ENCODE results near the gene LSR. TPM values are rescaled to one million over a fixed set of nuclear protein-coding genes. Genes with fewer than 3 reads are reported as not detected.

The LSR gene
- total RNA-seq, 2 experiments from 2014 or later = 20.0 to 20.6 TPM

GRCh38 chr19:35260694-35261304 is 12.0 kb downstream of the LSR start:
- intact Hi-C loops (cut with micrococcal nuclease) = loop anchor here (10.0 kb wide), 1 partner anchor 116 kb away; the partner anchor contains the start of gene FXYD7
- no peak for TF ChIP-seq CTCF (IDR thresholded peaks at IDR 0.05)
- H3K36me3 Mint-ChIP-seq (ENCODE audit: low read depth) = peaks cover 3% of the 10 kb centered on the region
- peaks cover 29% of the 10 kb centered on the region for H3K4me1 Mint-ChIP-seq (ENCODE audit: low read depth)
- H3K9me3 Mint-ChIP-seq = no peaks in the 10 kb centered on the region
- DNase-seq (no peak), ATAC-seq (no peak)
- ChIA-PET CTCF (no interaction called here), POLR2A (interaction anchor here (1.5 to 2.3 kb wide), 2 partner anchors 10 to 13 kb away, joined by 3 to 7 read pairs; no protein-coding TSS in a partner anchor)
- H3K27ac Mint-ChIP-seq = peak overlapping the region; percentile 57
- no peak overlapping the region for H3K4me3 Mint-ChIP-seq
- H3K27me3 Mint-ChIP-seq = no peaks in the 10 kb centered on the region

- CTCF ChIA-PET = no interaction called here
- peak overlapping the region; percentile 57 for H3K27ac Mint-ChIP-seq
Measured at GRCh38 chr19:35261356-35262100, 12.7 kb downstream of the LSR start.

DNA sequence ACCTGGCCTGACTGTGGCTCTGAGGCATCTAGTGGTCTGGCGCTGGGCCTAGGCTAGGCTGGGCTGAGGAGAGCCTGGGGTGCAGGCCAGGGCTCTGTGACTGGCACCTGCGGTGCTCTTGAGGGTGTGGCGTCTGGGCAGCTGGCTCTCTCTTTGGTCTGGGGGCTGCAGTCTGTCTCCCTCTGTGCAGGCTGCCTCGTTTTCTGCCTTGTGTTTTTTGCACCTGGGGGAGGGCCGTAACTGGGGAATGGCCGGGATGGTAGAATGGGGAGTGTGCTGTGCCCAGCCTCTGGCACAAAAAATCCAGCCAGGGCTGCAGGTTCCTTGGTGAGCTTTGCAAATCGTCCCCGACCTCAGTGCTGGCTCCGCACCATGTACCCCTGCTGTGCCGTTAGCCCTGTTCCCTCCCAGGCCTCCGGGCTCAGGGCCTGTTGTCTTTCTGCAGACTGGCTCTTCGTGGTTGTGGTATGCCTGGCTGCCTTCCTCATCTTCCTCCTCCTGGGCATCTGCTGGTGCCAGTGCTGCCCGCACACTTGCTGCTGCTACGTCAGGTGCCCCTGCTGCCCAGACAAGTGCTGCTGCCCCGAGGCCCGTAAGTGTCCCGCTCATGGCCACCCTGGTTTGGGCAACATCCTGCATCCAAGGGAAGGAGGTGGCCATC is 13.4 kb downstream of the LSR start:
- intact Hi-C loops (cut with micrococcal nuclease) = loop anchor here (10.0 kb wide), 1 partner anchor 117 kb away; the partner anchor contains the start of gene FXYD7
- no peaks in the 10 kb centered on the region for H3K27me3 Mint-ChIP-seq
- no peak overlapping the region for H3K4me3 Mint-ChIP-seq
- H3K9me3 Mint-ChIP-seq = no peaks in the 10 kb centered on the region
- ChIA-PET POLR2A (interaction anchor here (0.5 to 2.3 kb wide), 6 partner anchors 9 to 117 kb away, joined by 3 to 7 read pairs (median 3); no protein-coding TSS in a partner anchor), CTCF (no interaction called here)
- peaks cover 31% of the 10 kb centered on the region for H3K4me1 Mint-ChIP-seq (ENCODE audit: low read depth)
- H3K27ac Mint-ChIP-seq = peak overlapping the region; percentile 15
- H3K36me3 Mint-ChIP-seq (ENCODE audit: low read depth) = peaks cover 7% of the 10 kb centered on the region
- DNase-seq (no peak), ATAC-seq (no peak)
- no peak for TF ChIP-seq CTCF (IDR thresholded peaks at IDR 0.05)

More at GRCh38 chr19:35261356-35262100, 12.7 kb downstream of the LSR start:
- no peaks in the 10 kb centered on the region for H3K9me3 Mint-ChIP-seq
- ATAC-seq = no peak
- DNase-seq = no peak
- H3K36me3 Mint-ChIP-seq (ENCODE audit: low read depth) = peaks cover 7% of the 10 kb centered on the region
- H3K27me3 Mint-ChIP-seq = no peaks in the 10 kb centered on the region
- intact Hi-C loops (cut with micrococcal nuclease) = loop anchor here (10.0 kb wide), 1 partner anchor 117 kb away; the partner anchor contains the start of gene FXYD7
- no peak overlapping the region for H3K4me3 Mint-ChIP-seq
- POLR2A ChIA-PET = interaction anchor here (0.5 to 2.3 kb wide), 6 partner anchors 9 to 116 kb away, joined by 3 to 7 read pairs (median 3); no protein-coding TSS in a partner anchor
- TF ChIP-seq CTCF (IDR thresholded peaks at IDR 0.05) = no peak
- peaks cover 33% of the 10 kb centered on the region for H3K4me1 Mint-ChIP-seq (ENCODE audit: low read depth)

DNA sequence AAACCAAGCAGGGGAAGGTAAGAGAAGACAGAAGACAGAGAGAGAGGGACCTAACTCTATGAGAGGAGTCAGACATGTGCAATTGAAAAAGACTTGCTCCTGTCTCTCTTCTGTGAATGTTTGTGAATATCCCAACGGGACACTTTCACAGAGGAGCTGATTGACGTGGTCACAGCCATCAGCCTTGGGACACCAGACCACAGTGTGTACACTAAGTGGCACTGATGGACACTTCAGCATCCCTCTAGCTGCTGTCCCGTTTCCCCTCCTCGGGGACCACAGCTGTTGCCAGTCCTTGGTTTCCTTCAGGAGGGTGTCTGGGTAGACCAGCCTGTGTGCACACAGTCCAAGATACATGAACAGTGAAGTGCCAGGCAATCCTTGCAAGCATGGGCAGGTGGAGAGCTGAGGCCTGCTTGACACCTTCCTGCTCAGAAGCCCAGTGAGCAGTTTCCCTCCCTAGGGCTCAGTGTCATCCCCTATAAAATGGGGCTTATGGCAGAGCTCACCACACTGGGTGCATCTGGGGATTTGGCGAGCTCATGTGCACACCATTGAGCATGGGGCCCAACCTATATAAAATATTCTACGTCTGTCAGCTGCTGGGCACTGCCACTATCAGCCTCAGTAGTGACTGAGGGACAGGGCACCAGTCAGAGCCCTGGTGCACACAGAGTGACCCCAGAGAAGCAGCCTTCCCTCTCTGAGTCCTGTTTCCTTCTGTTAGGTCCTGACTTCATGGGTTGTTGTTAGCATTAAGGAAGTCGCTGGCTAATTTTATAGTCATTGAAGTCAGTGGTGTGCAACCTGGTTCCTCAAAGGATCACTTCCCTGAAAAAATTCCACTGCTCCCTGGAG is 15.7 kb downstream of the LSR start:
- Mint-ChIP-seq H3K9me3 (no peaks in the 10 kb centered on the region), H3K36me3 (ENCODE audit: low read depth) (peaks cover 11% of the 10 kb centered on the region), H3K4me1 (ENCODE audit: low read depth) (peaks cover 21% of the 10 kb centered on the region), H3K4me3 (no peak overlapping the region), H3K27me3 (no peaks in the 10 kb centered on the region), H3K27ac (peak overlapping the region; percentile 74)
- ChIA-PET POLR2A (interaction anchor here (0.9 to 2.9 kb wide), 7 partner anchors 9 to 125 kb away, joined by 3 to 11 read pairs (median 3); no protein-coding TSS in a partner anchor), CTCF (interaction anchor here (0.9 to 1.5 kb wide), 4 partner anchors 9 to 129 kb away, joined by 3 to 6 read pairs (median 3); partner anchors contain the start of gene LGI4)
- intact Hi-C loops (cut with micrococcal nuclease) = loop anchor here (10.0 kb wide), 1 partner anchor 120 kb away; the partner anchor contains the start of gene FXYD7
- TF ChIP-seq CTCF (IDR thresholded peaks at IDR 0.05) = no peak
- ATAC-seq (no peak), DNase-seq (no peak)
